Measurements from ENCODE around the gene MEAK7.

MEAK7 gene

GRCh38 chr16:84459533-84459894 lies 44.9 kb downstream of the MEAK7 start:
- no peak overlapping the region for H3K4me3 ChIP-seq (ENCODE audit: low read length)
- H3K4me1 ChIP-seq (ENCODE audit: insufficient read depth, low read length), result no peaks in the 10 kb centered on the region
- H3K9me3 ChIP-seq (ENCODE audit: insufficient read depth, low read depth, low read length), result no peaks in the 10 kb centered on the region
- no peaks in the 10 kb centered on the region for H3K36me3 ChIP-seq (ENCODE audit: insufficient read depth, low read depth, low read length)
- H3K27me3 ChIP-seq (ENCODE audit: insufficient read depth, low read length), result no peaks in the 10 kb centered on the region
- H3K27ac ChIP-seq (ENCODE audit: low read length), result no peak overlapping the region
- no peak overlapping the region for H3K9ac ChIP-seq (ENCODE audit: low read depth, low read length)

GRCh38 chr16:84458606-84459532 lies 45.6 kb downstream of the MEAK7 start:
- Histone ChIP-seq H3K27ac (ENCODE audit: low read length) (no peak overlapping the region), H3K9me3 (ENCODE audit: insufficient read depth, low read depth, low read length) (no peaks in the 10 kb centered on the region), H3K4me3 (ENCODE audit: low read length) (no peak overlapping the region), H3K27me3 (ENCODE audit: insufficient read depth, low read length) (no peaks in the 10 kb centered on the region), H3K4me1 (ENCODE audit: insufficient read depth, low read length) (no peaks in the 10 kb centered on the region), H3K9ac (ENCODE audit: low read depth, low read length) (no peak overlapping the region), H3K36me3 (ENCODE audit: insufficient read depth, low read depth, low read length) (no peaks in the 10 kb centered on the region)

GRCh38 chr16:84455031-84455430 lies 49.4 kb downstream of the MEAK7 start:
- Histone ChIP-seq H3K4me3 (ENCODE audit: low read length) (no peak overlapping the region), H3K9me3 (ENCODE audit: insufficient read depth, low read depth, low read length) (no peaks in the 10 kb centered on the region), H3K27ac (ENCODE audit: low read length) (no peak overlapping the region), H3K4me1 (ENCODE audit: insufficient read depth, low read length) (no peaks in the 10 kb centered on the region), H3K9ac (ENCODE audit: low read depth, low read length) (no peak overlapping the region), H3K36me3 (ENCODE audit: insufficient read depth, low read depth, low read length) (no peaks in the 10 kb centered on the region), H3K27me3 (ENCODE audit: insufficient read depth, low read length) (no peaks in the 10 kb centered on the region)
